ENCODE measurements around the gene BEST1.

The BEST1 gene

GRCh38 chr11:61946894-61947293, 3.3 kb upstream of the BEST1 start:
- Histone ChIP-seq H2AFZ (ENCODE audit: low read length) (no peak overlapping the region), H3K27me3 (replicated peaks; ENCODE audit: insufficient read depth, low read length) (peaks cover 8% of the 10 kb centered on the region), H3K79me2 (ENCODE audit: low read length) (no peaks in the 10 kb centered on the region), H3K27ac (ENCODE audit: low read length) (no peak overlapping the region), H4K20me1 (ENCODE audit: insufficient read depth, low read length) (no peaks in the 10 kb centered on the region), H3K36me3 (replicated peaks; ENCODE audit: insufficient read depth, low read length) (no peaks in the 10 kb centered on the region), H3K9me2 (replicated peaks; ENCODE audit: insufficient read depth, low read length) (no peaks in the 10 kb centered on the region), H3K4me1 (ENCODE audit: low read length) (peaks cover 4% of the 10 kb centered on the region; the same call in 1 of the 2 replicates), H3K4me3 (ENCODE audit: low read length) (no peak overlapping the region), H3F3A (ENCODE audit: insufficient read depth, low read length) (no peaks in the 10 kb centered on the region), H3K4me2 (ENCODE audit: low read depth, low read length) (no peak overlapping the region), H3K9ac (ENCODE audit: low read length) (no peak overlapping the region), H3K9me3 (replicated peaks; ENCODE audit: insufficient read depth, low read length) (no peaks in the 10 kb centered on the region)
- DNase-seq: no peak
- TF ChIP-seq CTCF (IDR thresholded peaks at IDR 0.05; ENCODE audit: low read length) (no peak), EZH2 (optimal IDR thresholded peaks at IDR 0.05; ENCODE audit: low read depth, low read length) (no peak), EZH2phosphoT487 (IDR thresholded peaks at IDR 0.05; ENCODE audit: low read length) (no peak)

GRCh38 chr11:61947486-61948210, 2.5 kb upstream of the BEST1 start:
- no peaks in the 10 kb centered on the region for H3K79me2 ChIP-seq (ENCODE audit: low read length)

GRCh38 chr11:61948505-61948904, 1.6 kb upstream of the BEST1 start:
- no peaks in the 10 kb centered on the region for H3K79me2 ChIP-seq (ENCODE audit: low read length)
- H3K27ac ChIP-seq (ENCODE audit: low read length): no peak overlapping the region
- no peak overlapping the region for H3K4me2 ChIP-seq (ENCODE audit: low read depth, low read length)
- H3K9me3 ChIP-seq (replicated peaks; ENCODE audit: insufficient read depth, low read length): no peaks in the 10 kb centered on the region
- H3K9ac ChIP-seq (ENCODE audit: low read length): no peak overlapping the region
- H3K4me3 ChIP-seq (ENCODE audit: low read length): no peak overlapping the region
- TF ChIP-seq EZH2 (optimal IDR thresholded peaks at IDR 0.05; ENCODE audit: low read depth, low read length) (no peak), EZH2phosphoT487 (IDR thresholded peaks at IDR 0.05; ENCODE audit: low read length) (no peak), CTCF (IDR thresholded peaks at IDR 0.05; ENCODE audit: low read length) (no peak)
- no peaks in the 10 kb centered on the region for H3K9me2 ChIP-seq (replicated peaks; ENCODE audit: insufficient read depth, low read length)
- no peaks in the 10 kb centered on the region for H3K36me3 ChIP-seq (replicated peaks; ENCODE audit: insufficient read depth, low read length)
- no peaks in the 10 kb centered on the region for H3F3A ChIP-seq (ENCODE audit: insufficient read depth, low read length)
- no peak overlapping the region for H2AFZ ChIP-seq (ENCODE audit: low read length)
- H4K20me1 ChIP-seq (ENCODE audit: insufficient read depth, low read length): no peaks in the 10 kb centered on the region
- H3K4me1 ChIP-seq (ENCODE audit: low read length): peaks cover 4% of the 10 kb centered on the region; the same call in 1 of the 2 replicates
- no peak for DNase-seq
- H3K27me3 ChIP-seq (replicated peaks; ENCODE audit: insufficient read depth, low read length): peaks cover 4% of the 10 kb centered on the region

More at GRCh38 chr11:61947486-61948210, 2.5 kb upstream of the BEST1 start:
- Histone ChIP-seq H3K27ac (ENCODE audit: low read length) (no peak overlapping the region), H3F3A (ENCODE audit: insufficient read depth, low read length) (no peaks in the 10 kb centered on the region), H3K36me3 (replicated peaks; ENCODE audit: insufficient read depth, low read length) (no peaks in the 10 kb centered on the region), H4K20me1 (ENCODE audit: insufficient read depth, low read length) (no peaks in the 10 kb centered on the region), H3K9me3 (replicated peaks; ENCODE audit: insufficient read depth, low read length) (no peaks in the 10 kb centered on the region), H3K4me3 (ENCODE audit: low read length) (no peak overlapping the region), H2AFZ (ENCODE audit: low read length) (peak overlapping the region; percentile 63; the same call in 1 of the 2 replicates), H3K4me1 (ENCODE audit: low read length) (peaks cover 4% of the 10 kb centered on the region; the same call in 1 of the 2 replicates), H3K9ac (ENCODE audit: low read length) (no peak overlapping the region), H3K27me3 (replicated peaks; ENCODE audit: insufficient read depth, low read length) (peaks cover 6% of the 10 kb centered on the region), H3K9me2 (replicated peaks; ENCODE audit: insufficient read depth, low read length) (no peaks in the 10 kb centered on the region), H3K4me2 (ENCODE audit: low read depth, low read length) (no peak overlapping the region)
- peak; percentile 61 for DNase-seq
- peak; percentile 92 for TF ChIP-seq CTCF (IDR thresholded peaks at IDR 0.05; ENCODE audit: low read length)
- TF ChIP-seq EZH2phosphoT487 (IDR thresholded peaks at IDR 0.05; ENCODE audit: low read length): no peak
